ENCODE measurements around the gene SCN9A. TPM values are rescaled to one million over a fixed set of nuclear protein-coding genes. Genes with fewer than 3 reads are reported as not detected.

The SCN9A gene
- total and polyA plus RNA-seq, 2 of the 4 experiments (the other 2 are of a cell fraction): 40.1 to 135 TPM

- H3K23ac ChIP-seq (ENCODE audit: low read depth, low read length): no peak overlapping the region
- no peak overlapping the region; a peak in 1 of 4 replicates for H4K8ac ChIP-seq (ENCODE audit: low read depth in 2 of 2, low read length in 2 of 2)
- H2AK5ac ChIP-seq (ENCODE audit: low read depth, low read length): no peak overlapping the region
- H3K56ac ChIP-seq (ENCODE audit: extremely low read depth, insufficient read depth, low read length): no peak overlapping the region
- H2BK5ac ChIP-seq (ENCODE audit: low read depth, low read length, poor library complexity, severe bottlenecking): no peak overlapping the region
- H2BK120ac ChIP-seq (ENCODE audit: low read depth, low read length): no peak overlapping the region
- ATAC-seq (ENCODE audit: low read depth): no peak
- H3K4me3 ChIP-seq (ENCODE audit: insufficient read depth, low read depth, low read length): no peak overlapping the region
- no peaks in the 10 kb centered on the region for H3K79me1 ChIP-seq (ENCODE audit: low read depth in 1 of 2, low read length in 2 of 2)
- POLR2A ChIA-PET (ENCODE audit: unreplicated experiment): interaction anchor here (0.6 kb wide), 1 partner anchor 279 kb away, joined by 3 read pairs; no protein-coding TSS in a partner anchor
- H2AK9ac ChIP-seq (replicated peaks; ENCODE audit: low read depth, low read length, poor library complexity): no peak overlapping the region
- no peaks in the 10 kb centered on the region for H3K9me3 ChIP-seq (ENCODE audit: control insufficient read depth, insufficient read depth, low read length)
- CTCF ChIA-PET: interaction anchor here (0.5 to 1.2 kb wide), 6 partner anchors 8 to 276 kb away, joined by 3 to 7 read pairs (median 3); no protein-coding TSS in a partner anchor
- no CpG with 5 or more reads among the region's 5 CpGs for WGBS, 2 experiments (ENCODE audit: extremely low coverage in 2 of 2, insufficient read length in 1 of 2)
- in situ Hi-C loops (cut with MboI; ENCODE audit: low sequenced_read_pairs): loop anchor here (25.0 kb wide), 1 partner anchor 457 kb away; the partner anchor contains the start of gene TTC21B
- no peak overlapping the region for H3K4me2 ChIP-seq (ENCODE audit: low read depth, low read length)
- no peaks in the 10 kb centered on the region for H3K36me3 ChIP-seq (ENCODE audit: control insufficient read depth, insufficient read depth, low read length)
- no peak overlapping the region for H3K9ac ChIP-seq (ENCODE audit: low read depth, low read length)
- H3K18ac ChIP-seq (ENCODE audit: low read depth, low read length): no peak overlapping the region
- H3K27me3 ChIP-seq (ENCODE audit: control insufficient read depth, insufficient read depth, low read length): no peaks in the 10 kb centered on the region
- H2BK15ac ChIP-seq (ENCODE audit: low read depth, low read length): no peak overlapping the region; the same call in 2 of the 3 replicates
- TF ChIP-seq MAFK (IDR thresholded peaks at IDR 0.05; ENCODE audit: low read depth, low read length) (no peak), POLR2A (IDR thresholded peaks at IDR 0.05; ENCODE audit: low read depth, low read length) (no peak), MAZ (IDR thresholded peaks at IDR 0.05; ENCODE audit: borderline replicate concordance, low read depth, low read length) (no peak), USF2 (IDR thresholded peaks at IDR 0.05; ENCODE audit: low read depth, low read length) (no peak), RCOR1 (IDR thresholded peaks at IDR 0.05; ENCODE audit: insufficient replicate concordance, low read length) (no peak), RFX5 (IDR thresholded peaks at IDR 0.05; ENCODE audit: low read depth, low read length) (no peak), RAD21 (IDR thresholded peaks at IDR 0.05; ENCODE audit: low read length) (no peak), CTCF (conservative IDR thresholded peaks at IDR 0.05; ENCODE audit: low read depth, low read length) (no peak), SMC3 (IDR thresholded peaks at IDR 0.05; ENCODE audit: low read depth, low read length) (no peak), CHD1 (IDR thresholded peaks at IDR 0.05; ENCODE audit: low read depth, low read length) (no peak), ELK1 (IDR thresholded peaks at IDR 0.05; ENCODE audit: borderline replicate concordance, low read depth, low read length) (no peak), CEBPB (IDR thresholded peaks at IDR 0.05; ENCODE audit: low read depth, low read length) (no peak)
- H4K91ac ChIP-seq (ENCODE audit: insufficient read depth, low read depth, low read length): no peak overlapping the region
- 0 out of 2 replicates have a peak overlapping the region, but pooled peaks have one; percentile 6 for H4K5ac ChIP-seq (ENCODE audit: low read depth, low read length)
- no peak overlapping the region for H3K27ac ChIP-seq (ENCODE audit: insufficient read depth, low read length)
- H3K4me1 ChIP-seq (ENCODE audit: control insufficient read depth, insufficient read depth, low read length): no peaks in the 10 kb centered on the region
- no peak overlapping the region for H3K4ac ChIP-seq (ENCODE audit: low read depth, low read length)
- DNase-seq: no peak
- H3K14ac ChIP-seq (replicated peaks; ENCODE audit: low read depth, low read length): no peak overlapping the region
- no peaks in the 10 kb centered on the region for H4K20me1 ChIP-seq (ENCODE audit: insufficient read depth, low read length)
- BruUV-seq (replicated peaks): no TSS peak
- intact Hi-C loops (cut with micrococcal nuclease): loop anchor here (1.0 to 5.0 kb wide), 4 partner anchors 58 to 360 kb away; partner anchors contain the start of gene SCN1A
- no peak overlapping the region for H2AFZ ChIP-seq (replicated peaks; ENCODE audit: low read length, poor library complexity)
- H3K9me1 ChIP-seq (ENCODE audit: insufficient read depth, low read length): no peaks in the 10 kb centered on the region
- peak overlapping the region; percentile 90; the same call in 1 of the 2 replicates for H2BK20ac ChIP-seq (ENCODE audit: low read depth, low read length)
- dilution Hi-C loops (cut with HindIII; ENCODE audit: low sequenced_read_pairs, unreplicated experiment): no loop called here
These were observed 43.3 kb upstream of the SCN9A start for GRCh38 chr2:166418853-166419615.
